Astrocyte (in vitro differentiated cells and primary cell): ENCODE results near the gene SLC6A3. TPM values are rescaled to one million over a fixed set of nuclear protein-coding genes. Genes with fewer than 3 reads are reported as not detected.

Source experiments
- DNase-seq: peaks from one replicate; pipeline ENCODE4 v3.0.0-alpha.2; 2010; ENCODE audit warnings: low read depth
- FAIRE-seq: peaks from 2 replicates; lab custom pipeline; 2011; peaks lifted over from hg19 to GRCh38; lab: Jason Lieb, UNC
- H2AFZ ChIP-seq: 2 replicates; pipeline ENCODE4 v1.6.0; 2012; ENCODE audit warnings: low read depth, low read length, inconsistent platforms
- H3K27ac ChIP-seq: 2 replicates; pipeline ENCODE4 v1.5.1; 2011; ENCODE audit warnings: low read depth, low read length, inconsistent platforms
- H3K27me3 ChIP-seq: 2 replicates; pipeline ENCODE4 v1.6.0; 2011; ENCODE audit warnings: low read length, inconsistent platforms; ENCODE audit not compliant: insufficient read depth
- H3K36me3 ChIP-seq: 2 replicates; pipeline ENCODE4 v1.5.1; 2011; ENCODE audit warnings: low read length, inconsistent platforms; ENCODE audit not compliant: insufficient read depth
- H3K4me1 ChIP-seq: 2 replicates; pipeline ENCODE4 v1.5.1; 2011; ENCODE audit warnings: low read length, inconsistent platforms; ENCODE audit not compliant: insufficient read depth
- H3K4me2 ChIP-seq: 2 replicates; pipeline ENCODE4 v1.6.0; 2012; ENCODE audit warnings: low read length, inconsistent platforms
- H3K4me3 ChIP-seq: 2 replicates; pipeline ENCODE4 v1.5.1; 2011; ENCODE audit warnings: low read depth, mild to moderate bottlenecking, low read length, inconsistent platforms; ENCODE audit not compliant: insufficient read depth
- H3K79me2 ChIP-seq: 2 replicates; pipeline ENCODE4 v1.6.0; 2012; ENCODE audit warnings: mild to moderate bottlenecking, low read length, inconsistent platforms; ENCODE audit not compliant: insufficient read depth
- H3K9ac ChIP-seq: 2 replicates; pipeline ENCODE4 v1.6.0; 2012; ENCODE audit warnings: mild to moderate bottlenecking, low read length, inconsistent platforms
- H3K9me3 ChIP-seq: 2 replicates; pipeline ENCODE4 v1.5.1; 2012; ENCODE audit warnings: low read depth, mild to moderate bottlenecking, low read length, inconsistent platforms; ENCODE audit not compliant: insufficient read depth
- H4K20me1 ChIP-seq: 2 replicates; pipeline ENCODE4 v1.6.0; 2012; ENCODE audit warnings: low read length, inconsistent platforms; ENCODE audit not compliant: insufficient read depth
- H3K27ac Mint-ChIP-seq: one replicate; pipeline ENCODE4 v1.8.0; 2021; ENCODE audit warnings: mild to moderate bottlenecking, mixed read lengths; ENCODE audit not compliant: unreplicated experiment
- H3K27me3 Mint-ChIP-seq: one replicate; pipeline ENCODE4 v1.8.0; 2021; ENCODE audit warnings: low read depth, mixed read lengths; ENCODE audit not compliant: unreplicated experiment
- H3K36me3 Mint-ChIP-seq: one replicate; pipeline ENCODE4 v1.8.0; 2021; ENCODE audit warnings: low read depth, mixed read lengths; ENCODE audit not compliant: unreplicated experiment
- H3K4me1 Mint-ChIP-seq: one replicate; pipeline ENCODE4 v1.8.0; 2021; ENCODE audit warnings: low read depth, mixed read lengths; ENCODE audit not compliant: unreplicated experiment
- H3K4me3 Mint-ChIP-seq: one replicate; pipeline ENCODE4 v1.8.0; 2021; ENCODE audit warnings: mild to moderate bottlenecking, moderate library complexity, mixed read lengths; ENCODE audit not compliant: unreplicated experiment
- H3K9me3 Mint-ChIP-seq: one replicate; pipeline ENCODE4 v1.8.0; 2021; ENCODE audit warnings: mild to moderate bottlenecking, mixed read lengths; ENCODE audit not compliant: unreplicated experiment
- CTCF ChIP-seq: IDR thresholded peaks from 2 replicates; pipeline ENCODE4 v1.5.1; 2011; ENCODE audit warnings: low read depth, mild to moderate bottlenecking, inconsistent platforms, low read length, moderate library complexity; ENCODE audit not compliant: insufficient read depth
- EZH2 ChIP-seq: IDR thresholded peaks from 2 replicates; pipeline ENCODE4 v1.6.1; 2012; ENCODE audit warnings: mild to moderate bottlenecking, low read length, inconsistent platforms; ENCODE audit not compliant: insufficient read depth
- total RNA-seq: library from RNA; stranded (reverse); gene quantifications from 2 replicates; pipeline ENCODE4 v1.2.1, GENCODE V29; 2021

Gene SLC6A3
- total RNA-seq, 1 donor from 2014 or later, result 0.07 TPM

DNA sequence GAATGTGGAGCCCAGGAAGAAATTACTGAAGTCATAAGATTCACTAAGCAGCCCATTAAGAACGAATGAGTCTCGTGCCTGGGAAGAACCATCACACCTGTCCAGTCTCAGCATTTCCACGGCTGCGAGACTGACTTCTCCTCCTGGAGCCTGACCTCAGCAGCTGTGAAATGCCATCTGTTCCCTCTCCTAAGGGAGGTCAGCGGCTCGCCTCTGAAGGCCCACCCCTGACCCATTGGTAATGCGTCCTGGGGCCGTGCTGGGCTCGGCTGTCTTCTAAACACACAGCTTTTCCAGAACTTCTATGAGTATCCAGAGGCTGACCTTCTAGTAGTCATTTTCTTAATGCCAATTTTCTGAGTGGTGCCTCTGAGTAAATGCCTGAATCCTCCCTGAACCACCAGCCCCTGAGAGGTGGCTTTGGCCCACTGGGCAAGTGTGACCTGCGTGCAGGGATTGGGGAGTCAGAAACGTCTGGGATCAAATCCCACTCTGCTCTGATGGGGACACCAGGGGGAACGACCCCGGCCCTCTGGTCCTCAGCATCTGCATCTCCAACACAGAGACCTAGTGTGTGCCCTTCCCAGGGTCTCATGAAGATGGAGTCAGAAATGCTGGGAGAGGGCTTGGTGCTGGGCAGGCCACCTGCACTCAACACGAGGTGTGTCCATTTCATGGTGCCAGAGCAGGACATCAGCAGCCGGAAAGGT, 5.7 kb downstream of the SLC6A3 start:
- Histone ChIP-seq H3K4me3 (no peak overlapping the region), H4K20me1 (no peaks in the 10 kb centered on the region), H2AFZ (no peak overlapping the region), H3K27ac (no peak overlapping the region), H3K79me2 (no peaks in the 10 kb centered on the region), H3K4me2 (no peak overlapping the region), H3K9ac (no peak overlapping the region), H3K9me3 (no peaks in the 10 kb centered on the region), H3K27me3 (peaks cover 22% of the 10 kb centered on the region), H3K36me3 (no peaks in the 10 kb centered on the region), H3K4me1 (no peaks in the 10 kb centered on the region)
- FAIRE-seq, result no peak
- peaks cover 7% of the 10 kb centered on the region for H3K4me1 Mint-ChIP-seq
- no peak for DNase-seq
- H3K36me3 Mint-ChIP-seq, result peaks cover 2% of the 10 kb centered on the region
- no peak overlapping the region for H3K4me3 Mint-ChIP-seq
- no peak for TF ChIP-seq EZH2
- no peak for TF ChIP-seq CTCF
- H3K27ac Mint-ChIP-seq, result no peak overlapping the region
- H3K27me3 Mint-ChIP-seq, result peaks cover 58% of the 10 kb centered on the region
- H3K9me3 Mint-ChIP-seq, result peaks cover 14% of the 10 kb centered on the region

DNA sequence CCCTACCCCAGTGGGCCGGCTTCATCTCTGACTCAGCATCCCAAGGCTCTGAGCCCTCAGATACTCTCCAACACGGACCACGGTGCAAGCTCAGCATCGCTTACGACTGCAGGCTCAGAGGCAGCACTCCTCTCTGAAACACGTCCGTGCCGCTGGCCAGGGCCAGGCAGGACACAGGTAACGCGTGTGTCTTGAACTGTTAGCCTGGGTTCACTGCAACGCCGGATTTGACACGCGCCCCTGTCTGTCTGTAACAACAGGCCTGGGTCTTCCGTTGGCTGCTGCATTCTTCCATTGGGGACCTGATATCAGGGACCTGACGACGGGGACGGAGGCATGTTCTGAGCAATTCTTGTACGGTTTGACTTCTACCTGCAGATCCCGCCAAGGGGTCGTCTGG, 6.4 kb downstream of the SLC6A3 start:
- H3K4me2 ChIP-seq, result no peak overlapping the region
- H3K9ac ChIP-seq, result no peak overlapping the region
- Mint-ChIP-seq H3K9me3 (peaks cover 17% of the 10 kb centered on the region), H3K27me3 (peaks cover 57% of the 10 kb centered on the region), H3K4me3 (no peak overlapping the region), H3K4me1 (peaks cover 7% of the 10 kb centered on the region), H3K27ac (no peak overlapping the region), H3K36me3 (peaks cover 2% of the 10 kb centered on the region)
- H4K20me1 ChIP-seq, result no peaks in the 10 kb centered on the region
- DNase-seq (no peak), FAIRE-seq (no peak)
- H3K27ac ChIP-seq, result no peak overlapping the region
- H3K79me2 ChIP-seq, result no peaks in the 10 kb centered on the region
- H3K27me3 ChIP-seq, result peaks cover 16% of the 10 kb centered on the region
- H3K4me3 ChIP-seq, result no peak overlapping the region
- no peaks in the 10 kb centered on the region for H3K4me1 ChIP-seq
- H3K9me3 ChIP-seq, result no peaks in the 10 kb centered on the region
- TF ChIP-seq EZH2, result no peak
- TF ChIP-seq CTCF, result no peak
- no peak overlapping the region for H2AFZ ChIP-seq
- H3K36me3 ChIP-seq, result no peaks in the 10 kb centered on the region

DNA sequence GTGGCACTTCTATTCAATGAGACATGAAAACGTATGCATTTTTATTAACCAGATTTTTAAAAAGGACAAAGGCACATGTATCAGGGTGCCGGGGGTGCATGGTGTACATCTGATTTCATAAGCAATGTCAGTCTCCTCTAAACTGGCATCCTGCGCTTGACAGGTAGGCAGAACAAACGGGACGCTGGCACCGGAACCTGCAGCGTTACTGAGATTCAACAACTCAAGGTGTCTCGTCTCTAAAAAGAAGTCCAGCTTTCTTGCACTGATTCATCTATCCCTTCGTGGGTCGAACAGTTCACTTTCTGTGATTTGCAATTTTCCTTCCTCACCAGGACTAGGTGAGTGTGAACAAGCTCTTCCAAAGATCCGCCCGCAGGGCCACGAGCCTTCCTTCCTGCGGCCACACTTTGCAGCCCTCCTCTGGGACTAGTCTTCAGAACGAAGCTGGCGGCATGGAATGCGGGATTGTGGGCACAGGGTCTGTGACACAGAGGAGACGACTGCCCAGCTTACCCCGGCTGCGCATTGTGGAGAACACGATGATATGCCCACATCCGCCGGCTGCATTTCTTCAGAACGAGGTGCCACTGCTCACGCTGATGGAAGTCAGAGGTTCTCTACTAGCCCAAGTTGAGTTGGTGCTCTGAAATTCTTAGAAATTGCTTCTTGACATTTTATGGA, 7.2 kb downstream of the SLC6A3 start:
- H3K4me3 ChIP-seq, result no peak overlapping the region
- H4K20me1 ChIP-seq, result no peaks in the 10 kb centered on the region
- H3K4me1 ChIP-seq, result no peaks in the 10 kb centered on the region
- Mint-ChIP-seq H3K4me3 (no peak overlapping the region), H3K27ac (no peak overlapping the region), H3K4me1 (peaks cover 7% of the 10 kb centered on the region), H3K36me3 (peaks cover 2% of the 10 kb centered on the region), H3K9me3 (peaks cover 20% of the 10 kb centered on the region), H3K27me3 (peaks cover 48% of the 10 kb centered on the region)
- FAIRE-seq, result no peak
- peaks cover 5% of the 10 kb centered on the region for H3K9me3 ChIP-seq
- no peaks in the 10 kb centered on the region for H3K79me2 ChIP-seq
- H3K27ac ChIP-seq, result no peak overlapping the region
- DNase-seq, result no peak
- no peak for TF ChIP-seq CTCF
- TF ChIP-seq EZH2, result no peak
- no peak overlapping the region for H3K4me2 ChIP-seq
- no peak overlapping the region for H2AFZ ChIP-seq
- H3K36me3 ChIP-seq, result no peaks in the 10 kb centered on the region
- no peak overlapping the region for H3K9ac ChIP-seq
- peaks cover 7% of the 10 kb centered on the region for H3K27me3 ChIP-seq
